DOHH2 (cell line): ENCODE results near the gene DNAJC5G.

Experiments used
- H3F3A ChIP-seq: fragments of 200-600 bp; sonication (generic), shearing (Covaris generic); 2 replicates; pipeline ENCODE4 v1.6.0; 2016; ENCODE audit warnings: antibody characterized with exemption, mild to moderate bottlenecking; ENCODE audit not compliant: control insufficient read depth, insufficient read depth
- H3K27ac ChIP-seq: fragments of 200-600 bp; sonication (generic); 2 replicates; pipeline ENCODE4 v1.5.1; 2014; ENCODE audit warnings: low read depth, mild to moderate bottlenecking, low read length, moderate library complexity
- H3K27me3 ChIP-seq: fragments of 200-600 bp; sonication (generic); 2 replicates; pipeline ENCODE4 v1.6.1; 2014; ENCODE audit warnings: mild to moderate bottlenecking, low read length, mixed read lengths; ENCODE audit not compliant: control insufficient read depth
- H3K36me3 ChIP-seq: fragments of 200-600 bp; sonication (generic); 2 replicates; pipeline ENCODE4 v1.6.1; 2014; ENCODE audit warnings: mild to moderate bottlenecking, low read length, moderate library complexity, mixed read lengths; ENCODE audit not compliant: control insufficient read depth
- H3K4me1 ChIP-seq: fragments of 200-600 bp; sonication (generic); 2 replicates; pipeline ENCODE4 v1.6.1; 2014; ENCODE audit warnings: mild to moderate bottlenecking, low read length, mixed read lengths; ENCODE audit not compliant: control insufficient read depth
- H3K4me2 ChIP-seq: fragments of 200-600 bp; sonication (generic); 2 replicates; pipeline ENCODE4 v1.6.0; 2014; ENCODE audit warnings: mild to moderate bottlenecking, low read length, moderate library complexity
- H3K4me3 ChIP-seq: fragments of 200-600 bp; sonication (generic); 2 replicates; pipeline ENCODE4 v1.5.1; 2014; ENCODE audit warnings: mild to moderate bottlenecking, low read length, mixed read lengths
- H3K79me2 ChIP-seq: fragments of 200-600 bp; sonication (generic); 2 replicates; pipeline ENCODE4 v1.6.1; 2014; ENCODE audit warnings: mild to moderate bottlenecking, low read length, mixed read lengths; ENCODE audit not compliant: control insufficient read depth
- H3K9me2 ChIP-seq: fragments of 200-600 bp; sonication (generic); replicated peaks from 2 replicates; pipeline ENCODE4 v1.6.1; 2014; ENCODE audit warnings: mild to moderate bottlenecking, low read length, mixed read lengths; ENCODE audit not compliant: control insufficient read depth
- H3K9me3 ChIP-seq: fragments of 200-600 bp; sonication (generic); 2 replicates; pipeline ENCODE4 v1.6.1; 2014; ENCODE audit warnings: antibody characterized with exemption, low read length, mixed read lengths; ENCODE audit not compliant: control insufficient read depth, insufficient read depth
- H4K20me1 ChIP-seq: fragments of 200-600 bp; sonication (generic); 2 replicates; pipeline ENCODE4 v1.6.0; 2014; ENCODE audit warnings: low read depth, mild to moderate bottlenecking, antibody characterized with exemption, low read length, moderate library complexity; ENCODE audit not compliant: control insufficient read depth, insufficient read depth
- EZH2phosphoT487 ChIP-seq: fragments of 200-600 bp; sonication (generic); IDR thresholded peaks from 2 replicates; pipeline ENCODE4 v1.6.1; 2017; ENCODE audit warnings: borderline replicate concordance, mild to moderate bottlenecking, antibody characterized with exemption, low read length, moderate library complexity, mixed read lengths
- TF ChIP-seq, protein P1 (sequence below): fragments of 200-600 bp; sonication (generic); IDR thresholded peaks from one replicate; pipeline ENCODE4 v1.5.1; 2014; ENCODE audit warnings: antibody characterized with exemption, mild to moderate bottlenecking, low read depth, low read length; ENCODE audit not compliant: poor library complexity, severe bottlenecking

The DNAJC5G gene

GRCh38 chr2:27241761-27242613, 33.2 kb upstream of the DNAJC5G start:
- H3K4me2 ChIP-seq = no peak overlapping the region
- peaks cover 3% of the 10 kb centered on the region; the same call in 1 of the 2 replicates for H3F3A ChIP-seq
- peaks cover 70% of the 10 kb centered on the region for H3K36me3 ChIP-seq
- no peaks in the 10 kb centered on the region for H3K9me2 ChIP-seq
- no peaks in the 10 kb centered on the region for H3K79me2 ChIP-seq
- no peak overlapping the region for H3K27ac ChIP-seq
- H3K4me1 ChIP-seq = no peaks in the 10 kb centered on the region
- H4K20me1 ChIP-seq = no peaks in the 10 kb centered on the region
- no peaks in the 10 kb centered on the region for H3K27me3 ChIP-seq
- no peaks in the 10 kb centered on the region for H3K9me3 ChIP-seq
- TF ChIP-seq, protein P1, sequence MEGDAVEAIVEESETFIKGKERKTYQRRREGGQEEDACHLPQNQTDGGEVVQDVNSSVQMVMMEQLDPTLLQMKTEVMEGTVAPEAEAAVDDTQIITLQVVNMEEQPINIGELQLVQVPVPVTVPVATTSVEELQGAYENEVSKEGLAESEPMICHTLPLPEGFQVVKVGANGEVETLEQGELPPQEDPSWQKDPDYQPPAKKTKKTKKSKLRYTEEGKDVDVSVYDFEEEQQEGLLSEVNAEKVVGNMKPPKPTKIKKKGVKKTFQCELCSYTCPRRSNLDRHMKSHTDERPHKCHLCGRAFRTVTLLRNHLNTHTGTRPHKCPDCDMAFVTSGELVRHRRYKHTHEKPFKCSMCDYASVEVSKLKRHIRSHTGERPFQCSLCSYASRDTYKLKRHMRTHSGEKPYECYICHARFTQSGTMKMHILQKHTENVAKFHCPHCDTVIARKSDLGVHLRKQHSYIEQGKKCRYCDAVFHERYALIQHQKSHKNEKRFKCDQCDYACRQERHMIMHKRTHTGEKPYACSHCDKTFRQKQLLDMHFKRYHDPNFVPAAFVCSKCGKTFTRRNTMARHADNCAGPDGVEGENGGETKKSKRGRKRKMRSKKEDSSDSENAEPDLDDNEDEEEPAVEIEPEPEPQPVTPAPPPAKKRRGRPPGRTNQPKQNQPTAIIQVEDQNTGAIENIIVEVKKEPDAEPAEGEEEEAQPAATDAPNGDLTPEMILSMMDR = no peak
- no peak for TF ChIP-seq EZH2phosphoT487
- H3K4me3 ChIP-seq = no peak overlapping the region

- H4K20me1 ChIP-seq = no peaks in the 10 kb centered on the region
- no peaks in the 10 kb centered on the region for H3K9me3 ChIP-seq
- H3K9me2 ChIP-seq = no peaks in the 10 kb centered on the region
- no peak overlapping the region for H3K4me2 ChIP-seq
- no peaks in the 10 kb centered on the region for H3K27me3 ChIP-seq
- TF ChIP-seq EZH2phosphoT487 = no peak
- TF ChIP-seq, protein P1 = no peak
- H3F3A ChIP-seq = peaks cover 3% of the 10 kb centered on the region; the same call in 1 of the 2 replicates
- peaks cover 65% of the 10 kb centered on the region for H3K36me3 ChIP-seq
- no peak overlapping the region for H3K4me3 ChIP-seq
- H3K4me1 ChIP-seq = no peaks in the 10 kb centered on the region
- H3K27ac ChIP-seq = no peak overlapping the region
- H3K79me2 ChIP-seq = no peaks in the 10 kb centered on the region
These were observed 32.6 kb upstream of the DNAJC5G start for GRCh38 chr2:27242614-27242951.

GRCh38 chr2:27243391-27244130, 31.7 kb upstream of the DNAJC5G start:
- H3K4me2 ChIP-seq = no peak overlapping the region
- peaks cover 55% of the 10 kb centered on the region for H3K36me3 ChIP-seq
- H3F3A ChIP-seq = peaks cover 3% of the 10 kb centered on the region; the same call in 1 of the 2 replicates
- H3K4me1 ChIP-seq = no peaks in the 10 kb centered on the region
- TF ChIP-seq EZH2phosphoT487 = no peak
- TF ChIP-seq, protein P1 = no peak
- no peaks in the 10 kb centered on the region for H3K27me3 ChIP-seq
- H3K79me2 ChIP-seq = no peaks in the 10 kb centered on the region
- no peak overlapping the region for H3K27ac ChIP-seq
- H3K9me2 ChIP-seq = no peaks in the 10 kb centered on the region
- no peak overlapping the region for H3K4me3 ChIP-seq
- no peaks in the 10 kb centered on the region for H4K20me1 ChIP-seq
- no peaks in the 10 kb centered on the region for H3K9me3 ChIP-seq
